HG03378 (cell line): Measurements from ENCODE around the gene CEP162.
A peak's percentile ranks its signal among the peaks of the same experiment; 100 is the strongest.
"Not testable (repeated sequence)": the region's sequence is repeated elsewhere in the genome, so short reads cannot be mapped to it uniquely, and the experiment has no call there.

Experiments used
- ATAC-seq: cut with Tn5 transposase; IDR thresholded peaks from one replicate; pipeline ENCODE4 v1.9.1; 2021; ENCODE audit warnings: mild to moderate bottlenecking, moderate library complexity; ENCODE audit not compliant: unreplicated experiment

The CEP162 gene

GRCh38 chr6:84227044-84227433 is 404 bp downstream of the CEP162 start:
- ATAC-seq = peak; percentile 0

- no peak for ATAC-seq
These were observed 3.2 kb downstream of the CEP162 start for GRCh38 chr6:84224251-84224650.

GRCh38 chr6:84223608-84224007 is 3.8 kb downstream of the CEP162 start:
- ATAC-seq = not testable (repeated sequence)

GRCh38 chr6:84222426-84222825 is 5.0 kb downstream of the CEP162 start:
- peak; percentile 49 for ATAC-seq

GRCh38 chr6:84220809-84221409 is 6.5 kb downstream of the CEP162 start:
- ATAC-seq = no peak

- no peak for ATAC-seq
These were observed 9.4 kb downstream of the CEP162 start for GRCh38 chr6:84218091-84218490.

- no peak for ATAC-seq
These were observed 14.2 kb downstream of the CEP162 start for GRCh38 chr6:84213217-84213616.

GRCh38 chr6:84204011-84204410 is 23.4 kb downstream of the CEP162 start:
- ATAC-seq = no peak

- ATAC-seq = not testable (repeated sequence)
These were observed 27.5 kb downstream of the CEP162 start for GRCh38 chr6:84199987-84200386.

GRCh38 chr6:84197708-84198107 is 29.7 kb downstream of the CEP162 start:
- ATAC-seq = no peak

GRCh38 chr6:84193114-84193708 is 34.2 kb downstream of the CEP162 start:
- no peak for ATAC-seq

- ATAC-seq = no peak
These were observed 35.6 kb downstream of the CEP162 start for GRCh38 chr6:84191802-84192201.

GRCh38 chr6:84189356-84189755 is 38.1 kb downstream of the CEP162 start:
- not testable (repeated sequence) for ATAC-seq

GRCh38 chr6:84183430-84183829 is 44.0 kb downstream of the CEP162 start:
- ATAC-seq = no peak

- ATAC-seq = no peak
These were observed 45.4 kb downstream of the CEP162 start for GRCh38 chr6:84182001-84182400.

- no peak for ATAC-seq
These were observed 50.2 kb downstream of the CEP162 start for GRCh38 chr6:84177241-84177640.

GRCh38 chr6:84172574-84172973 is 54.9 kb downstream of the CEP162 start:
- ATAC-seq = no peak

- no peak for ATAC-seq
These were observed 55.4 kb downstream of the CEP162 start for GRCh38 chr6:84172080-84172479.

- no peak for ATAC-seq
These were observed 60.0 kb downstream of the CEP162 start for GRCh38 chr6:84167457-84167856.

- ATAC-seq = no peak
These were observed 61.0 kb downstream of the CEP162 start for GRCh38 chr6:84166395-84166794.

- not testable (repeated sequence) for ATAC-seq
These were observed 63.1 kb downstream of the CEP162 start for GRCh38 chr6:84164328-84164727.

- no peak for ATAC-seq
These were observed 66.3 kb downstream of the CEP162 start for GRCh38 chr6:84161190-84161589.

GRCh38 chr6:84156306-84156705 is 71.1 kb downstream of the CEP162 start:
- ATAC-seq = no peak
